Fibroblast of skin of right biceps (primary cell): ENCODE results near the gene KRTAP4-8.
"Not testable (repeated sequence)": the region's sequence is repeated elsewhere in the genome, so short reads cannot be mapped to it uniquely, and the experiment has no call there.

Source experiments
- DNase-seq: peaks from one replicate; pipeline ENCODE4 v3.0.0-alpha.2; 2013

Gene KRTAP4-8

GRCh38 chr17:41064301-41064700, 33.6 kb downstream of the KRTAP4-8 start:
- no peak for DNase-seq

DNA sequence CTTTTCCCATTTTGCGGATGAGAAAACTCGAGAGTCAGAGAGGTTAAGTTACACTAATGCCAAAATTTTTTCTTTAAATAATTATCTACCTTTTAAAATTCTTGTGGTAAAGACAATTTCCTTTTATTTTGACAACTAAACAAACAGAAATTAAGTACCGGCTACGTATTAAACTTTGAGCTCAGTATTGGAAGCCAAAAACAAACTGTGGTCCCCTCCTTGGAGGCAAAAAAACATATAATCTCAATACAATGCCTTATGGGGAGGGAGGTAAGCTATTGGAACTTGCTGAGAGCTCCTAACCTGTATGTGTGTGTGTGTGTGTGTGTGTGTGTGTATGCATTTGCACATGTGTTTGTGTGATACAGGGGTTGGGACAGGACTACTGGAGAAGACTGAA, 34.5 kb downstream of the KRTAP4-8 start:
- DNase-seq: no peak

GRCh38 chr17:41061964-41062363, 36.0 kb downstream of the KRTAP4-8 start:
- DNase-seq: peak; percentile 98

DNA sequence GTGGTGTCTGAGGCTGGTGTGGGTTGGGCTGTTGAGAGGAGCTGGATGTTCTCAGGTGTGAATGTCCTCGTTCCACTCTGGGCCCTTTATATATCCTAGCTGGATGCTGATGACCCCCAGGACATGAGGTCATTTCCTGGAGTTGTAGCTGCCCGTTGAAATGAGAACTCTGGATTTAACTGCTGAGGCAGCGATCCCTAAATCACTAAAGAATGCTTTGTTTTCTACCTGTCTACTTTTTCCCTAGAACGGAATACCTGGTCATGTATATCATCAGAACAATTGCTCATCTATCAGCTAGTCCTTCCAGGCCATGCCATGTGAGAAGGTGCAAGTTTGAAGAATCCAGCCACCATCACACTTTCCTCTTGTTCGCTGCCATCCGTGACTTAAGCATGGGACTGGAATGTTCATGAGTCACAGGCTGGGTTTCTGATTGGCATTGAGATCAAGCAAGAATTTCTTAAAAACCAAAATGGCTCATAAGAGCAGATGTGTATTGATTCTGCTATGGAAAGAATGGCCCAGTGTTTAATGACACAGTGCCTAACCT, 37.8 kb downstream of the KRTAP4-8 start, which contains the start of gene KRTAP2-3:
TSS of gene KRTAP2-3 (minus strand) at position 63 of the 553 bp plus-strand sequence. CDS start 64 bp downstream, outside the sequence.
- peak; percentile 98 for DNase-seq

GRCh38 chr17:41059276-41060051, 38.5 kb downstream of the KRTAP4-8 start:
- DNase-seq: peak; percentile 96

DNA sequence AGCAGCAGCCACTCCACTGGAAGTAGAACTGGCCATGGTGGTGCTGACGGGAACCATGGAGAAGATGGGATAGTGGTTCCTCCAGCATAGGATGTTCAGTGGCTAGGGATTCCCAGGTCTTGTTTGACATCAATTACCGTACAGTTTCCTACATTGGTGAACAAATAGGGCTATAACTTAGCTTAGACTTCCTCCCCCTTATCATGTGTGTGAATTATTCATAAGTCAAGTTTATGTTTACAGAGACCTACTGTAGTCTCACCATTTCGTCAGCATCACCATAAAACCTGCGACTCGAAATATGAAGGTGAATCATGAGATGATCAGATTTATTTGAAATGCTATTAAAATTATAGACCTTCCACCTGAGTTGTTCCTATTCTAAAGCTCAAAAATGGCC, 39.2 kb downstream of the KRTAP4-8 start:
- no peak for DNase-seq

DNA sequence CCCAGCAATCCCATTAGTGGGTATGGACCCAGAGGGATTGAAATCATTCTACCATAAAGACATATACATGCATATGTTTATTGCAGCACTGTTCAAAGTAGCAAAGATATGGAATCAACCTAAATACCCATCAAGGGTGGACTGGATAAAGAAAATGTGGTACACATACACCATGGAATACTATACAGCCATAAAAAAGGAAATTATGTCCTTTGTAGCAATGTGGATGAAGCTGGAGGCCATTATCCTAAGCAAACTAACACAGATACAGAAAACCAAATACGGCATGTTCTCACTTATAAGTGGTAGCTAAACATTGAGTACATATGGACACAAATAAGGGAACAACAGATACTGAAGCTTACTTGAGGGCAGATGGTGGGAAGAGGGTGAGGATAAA, 40.4 kb downstream of the KRTAP4-8 start:
- no peak for DNase-seq

GRCh38 chr17:41055130-41055529, 42.8 kb downstream of the KRTAP4-8 start, which contains the start of gene KRTAP2-2:
Gene KRTAP2-2 (minus strand): TSS chr17:41055230. CDS start chr17:41055211, 19 bp downstream.
- not testable (repeated sequence) for DNase-seq

GRCh38 chr17:41054556-41054955, 43.4 kb downstream of the KRTAP4-8 start:
- not testable (repeated sequence) for DNase-seq

DNA sequence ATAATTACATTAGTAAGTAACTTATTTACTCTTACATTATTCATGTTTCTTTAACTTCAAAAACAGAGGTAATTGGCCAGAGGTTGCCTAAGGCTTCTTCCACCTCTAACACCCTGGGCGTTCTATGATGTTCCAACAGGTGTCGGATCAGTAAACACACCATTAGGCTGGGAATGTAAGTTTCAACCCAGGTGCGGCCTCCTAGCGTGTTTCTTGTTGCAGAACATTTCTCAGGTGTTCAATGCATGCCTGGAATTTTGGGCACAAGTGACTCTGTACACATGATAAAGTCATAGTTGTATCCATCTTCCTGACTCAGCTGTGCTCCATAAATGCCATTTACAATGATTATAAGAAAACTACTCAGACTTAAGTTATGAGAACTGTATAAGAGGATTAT, 43.9 kb downstream of the KRTAP4-8 start:
- no peak for DNase-seq

DNA sequence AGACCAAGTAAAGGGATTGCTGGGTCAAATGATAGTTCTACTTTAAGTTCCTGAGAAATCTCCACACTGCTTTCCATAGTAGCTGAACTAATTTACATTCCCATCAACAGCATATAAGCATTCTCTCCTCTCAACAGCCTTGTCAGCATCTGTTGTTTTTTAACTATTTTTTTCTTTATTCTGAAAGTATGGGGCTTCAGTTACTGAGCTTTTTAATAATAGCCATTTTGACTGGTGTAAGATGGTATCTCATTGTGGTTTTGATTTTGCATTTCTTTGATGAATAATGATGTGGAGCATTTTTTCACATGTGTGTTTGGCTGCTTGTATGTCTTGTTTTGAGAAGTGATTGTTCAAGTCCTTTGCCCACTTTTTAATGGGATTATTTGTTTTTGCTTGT, 45.4 kb downstream of the KRTAP4-8 start:
- peak; percentile 68 for DNase-seq

GRCh38 chr17:41049110-41049509, 48.8 kb downstream of the KRTAP4-8 start:
- DNase-seq: peak; percentile 70

DNA sequence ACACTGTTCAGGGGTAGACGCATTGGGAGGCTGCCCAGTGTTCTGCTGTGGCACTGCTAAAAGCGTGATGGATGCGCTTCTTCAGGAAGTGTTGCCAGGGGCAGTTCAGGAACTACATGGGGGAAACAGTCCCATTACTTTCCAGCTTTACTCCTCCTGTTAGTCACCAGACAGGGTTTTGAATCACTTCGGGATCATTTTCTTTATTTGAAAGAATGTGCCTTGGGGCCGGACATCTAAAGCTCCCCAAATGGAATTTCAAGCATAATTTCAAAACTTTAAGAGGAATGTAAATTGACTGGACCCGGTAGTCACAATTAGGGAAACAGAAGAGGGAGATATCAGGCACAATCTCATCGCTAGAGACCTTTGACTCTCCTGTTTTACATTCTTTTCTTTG, 49.5 kb downstream of the KRTAP4-8 start:
- DNase-seq: peak; percentile 80
